HPDE6-E6E7 (cell line): ENCODE measurements around the gene CRIM1.

Experiments used
- DNase-seq: peaks from one replicate; pipeline ENCODE4 v3.0.0; 2011; ENCODE audit warnings: missing footprints; ENCODE audit errors: extremely low spot score

Gene CRIM1

DNA sequence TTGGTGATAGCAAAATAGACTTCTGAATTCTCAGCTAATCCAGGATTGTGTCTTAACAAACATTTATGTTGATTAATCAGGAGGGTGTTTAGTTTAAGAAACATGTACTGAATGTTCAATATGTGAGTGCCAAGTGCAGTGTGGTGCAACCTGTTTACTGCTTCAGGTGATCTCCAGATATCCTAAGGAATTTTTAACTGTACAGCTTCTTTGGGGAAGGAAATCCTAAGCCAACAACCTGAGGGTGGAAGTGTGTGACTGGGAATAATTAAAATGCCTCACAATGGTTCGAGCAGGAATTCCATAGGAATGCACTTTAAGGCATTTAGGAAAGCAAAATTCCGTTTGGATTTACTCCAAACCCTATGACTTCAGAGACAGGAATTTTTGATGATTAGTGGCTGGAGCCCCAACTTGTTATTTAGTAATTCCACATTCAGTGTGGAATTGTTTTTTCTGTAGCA, 16.4 kb downstream of the CRIM1 start:
- DNase-seq, result no peak

DNA sequence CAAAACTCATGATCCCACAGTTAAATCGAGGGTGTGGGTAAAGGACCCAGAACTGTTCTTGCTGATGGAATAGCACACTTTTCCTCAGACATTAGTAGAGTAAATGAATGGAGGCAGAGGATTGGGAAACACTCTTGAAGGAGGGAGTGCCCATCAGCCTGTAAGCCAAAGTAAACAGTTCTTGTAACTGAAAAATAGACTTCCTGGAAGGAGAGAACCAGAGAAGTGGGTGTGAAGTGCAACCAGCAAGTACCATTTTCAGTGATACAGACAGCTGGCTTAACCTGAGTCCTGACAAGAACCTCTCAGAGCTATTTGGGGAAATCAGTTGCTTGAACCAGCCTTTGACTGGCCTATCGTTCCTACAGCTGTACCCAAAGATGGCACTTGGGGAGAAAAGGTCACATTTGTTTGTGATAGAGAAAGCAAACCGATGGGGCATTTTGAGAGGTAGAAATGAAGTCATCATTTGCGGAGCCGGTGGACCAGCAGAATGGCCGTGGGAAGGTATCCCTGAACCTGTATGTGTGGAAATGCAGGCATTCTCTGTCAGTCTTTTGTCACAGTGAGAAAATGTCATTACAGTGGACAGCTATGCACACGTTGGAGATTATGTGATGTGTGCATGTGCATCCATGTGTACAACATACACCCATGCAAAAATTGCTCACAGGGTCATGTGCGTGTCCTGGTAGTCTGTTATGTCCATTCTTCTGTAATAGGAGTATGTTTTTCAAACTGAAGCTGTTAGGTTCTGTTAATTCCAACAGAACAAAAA, 17.8 kb downstream of the CRIM1 start:
- no peak for DNase-seq

DNA sequence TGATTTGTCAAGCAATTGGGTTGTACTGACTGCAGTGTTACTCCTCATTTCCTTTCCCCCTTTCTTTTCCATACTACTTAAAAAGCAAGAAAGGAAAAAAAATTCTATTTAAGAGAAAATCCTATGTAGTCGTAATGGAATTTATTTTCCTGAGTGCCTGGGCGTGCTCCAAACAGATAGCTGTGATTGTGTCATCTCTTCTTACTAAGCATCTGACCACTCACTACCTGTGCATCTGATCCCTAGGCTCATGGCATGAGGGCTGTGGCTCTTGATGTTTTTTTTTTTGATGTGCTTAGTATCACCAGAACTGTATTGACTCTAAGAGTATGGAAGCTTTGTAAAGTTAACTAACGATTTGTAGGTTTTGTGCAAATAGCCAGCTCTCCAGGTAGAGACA, 19.0 kb downstream of the CRIM1 start:
- DNase-seq, result no peak

DNA sequence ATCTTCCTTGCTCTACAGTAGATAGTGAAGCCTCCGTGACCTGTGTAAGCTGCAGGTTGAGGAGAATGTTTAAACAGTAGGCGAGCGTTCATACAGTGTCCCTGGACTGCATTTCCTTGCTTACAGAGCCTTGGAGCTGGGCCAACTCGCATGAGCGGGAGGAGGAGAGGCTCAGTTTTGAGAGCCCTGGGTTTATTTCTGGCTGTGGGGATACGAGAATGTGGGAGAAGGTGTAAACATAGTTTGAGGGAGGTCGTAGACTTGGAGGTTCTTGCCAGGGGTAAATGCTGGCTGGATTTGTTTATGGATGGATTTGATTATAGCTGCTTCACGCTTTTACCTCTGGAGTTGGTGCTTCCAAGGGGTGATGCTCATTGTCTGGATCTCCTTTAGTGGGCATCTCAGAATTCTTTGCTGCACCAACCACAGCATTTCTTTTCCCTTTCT, 20.8 kb downstream of the CRIM1 start:
- no peak for DNase-seq

DNA sequence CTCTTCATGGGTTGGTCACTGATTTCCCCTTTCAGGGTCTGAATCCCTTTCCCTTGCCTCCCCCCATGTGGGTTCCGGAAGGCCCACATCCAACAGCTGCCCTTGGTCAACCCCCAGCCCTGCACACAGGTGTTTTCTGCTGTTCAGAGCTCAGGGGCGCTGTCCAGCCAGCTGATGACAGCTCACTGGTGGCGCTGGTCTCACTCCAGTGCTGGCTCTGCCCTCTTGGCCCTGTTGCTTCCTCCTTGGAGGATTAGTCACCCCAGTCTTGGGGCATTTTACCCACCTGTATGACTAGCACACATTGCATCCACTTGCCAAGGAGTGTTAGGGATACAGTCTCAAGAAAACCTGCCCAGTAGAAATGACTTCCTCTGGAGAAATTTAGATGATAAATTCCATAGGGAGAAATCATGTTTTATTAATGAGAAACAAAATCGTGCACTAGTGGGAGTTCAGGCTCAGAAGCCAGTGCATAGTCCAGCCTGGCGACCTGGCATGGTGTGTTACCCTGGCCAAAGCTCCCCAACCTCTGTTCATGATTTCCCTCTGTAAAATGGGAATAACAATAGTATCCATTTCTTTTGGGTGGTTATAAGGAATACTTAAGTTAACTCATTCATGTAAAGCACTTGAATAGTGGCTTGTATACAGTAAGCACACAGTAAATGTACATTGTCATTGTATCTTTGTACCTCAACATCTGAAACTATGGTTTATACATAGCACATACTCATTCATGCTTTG, 21.6 kb downstream of the CRIM1 start:
- peak; percentile 89 for DNase-seq

DNA sequence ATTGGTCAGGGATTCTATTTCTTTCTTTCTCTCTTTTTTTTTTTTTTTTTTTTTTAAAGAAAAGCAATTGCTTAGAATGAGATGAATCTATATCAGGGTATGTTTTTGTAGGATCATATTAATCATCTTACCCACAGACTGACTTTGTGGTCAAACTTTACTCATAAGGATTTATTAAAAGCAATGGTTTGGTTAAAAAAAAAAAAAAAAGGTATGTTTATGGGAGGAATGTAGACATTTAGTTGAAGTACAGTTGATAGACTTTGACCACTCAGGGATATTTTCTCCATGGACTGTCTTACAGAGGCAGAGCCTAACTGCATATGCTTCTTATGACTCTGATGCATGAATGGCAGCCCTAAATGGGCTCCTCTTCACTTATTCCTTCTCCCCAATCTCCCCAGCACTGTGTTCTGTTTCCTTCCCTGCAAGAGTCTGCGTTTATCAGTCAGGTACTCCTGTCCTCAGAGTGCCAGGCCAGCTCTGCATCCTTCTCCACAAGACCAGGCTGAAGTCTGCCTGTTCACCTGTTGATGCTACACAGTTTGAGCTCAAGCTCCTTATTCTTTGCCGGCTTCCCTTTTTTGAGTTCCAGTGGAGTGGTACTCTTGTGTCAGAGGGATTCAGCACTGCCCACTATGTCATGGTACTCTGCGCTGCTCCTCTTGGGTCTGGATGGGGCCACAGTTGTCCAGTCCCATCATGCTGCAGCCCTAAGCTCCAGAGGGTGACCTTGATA, 24.3 kb downstream of the CRIM1 start:
- no peak for DNase-seq

DNA sequence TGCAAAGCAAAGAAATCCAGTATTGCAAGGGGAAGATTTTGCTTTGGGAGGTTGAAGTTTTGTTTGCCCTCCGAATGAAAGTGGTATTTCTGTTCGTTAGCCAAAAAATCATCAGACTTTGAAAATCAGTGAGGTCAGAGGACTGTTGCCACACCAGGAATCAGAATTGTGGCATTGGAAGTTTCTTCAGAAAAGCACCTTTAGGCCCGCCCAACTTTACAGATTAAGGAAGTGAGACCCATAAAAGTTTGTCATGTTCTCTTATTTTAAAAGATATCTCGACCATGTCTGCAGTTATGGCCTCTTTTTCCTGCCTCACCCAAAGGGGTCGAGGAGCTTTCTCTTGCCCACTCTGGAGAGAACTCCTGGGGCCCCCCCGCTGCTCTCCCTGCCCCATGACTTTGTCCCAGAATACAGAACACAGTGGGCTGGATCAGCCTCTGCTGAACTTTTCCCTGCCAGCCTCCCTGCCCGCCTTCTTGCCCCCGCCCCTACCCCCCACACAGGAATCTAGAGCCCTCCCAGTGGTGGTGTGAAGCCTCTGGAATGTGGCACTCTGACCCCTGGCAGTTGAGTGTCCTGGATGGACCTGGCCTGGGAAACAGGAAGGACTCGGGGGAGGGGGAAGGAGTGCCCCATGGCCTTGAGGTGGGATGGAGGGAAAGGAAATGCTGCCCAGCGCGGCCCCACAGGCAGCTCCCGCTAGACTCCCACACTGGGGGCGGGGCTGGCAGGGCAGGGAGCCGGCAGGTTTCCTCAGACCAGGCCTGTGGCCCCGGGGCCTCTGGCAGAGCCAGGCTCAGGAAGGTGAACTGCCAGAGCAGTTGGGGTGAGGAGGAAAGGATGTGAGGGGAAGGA, 25.3 kb downstream of the CRIM1 start:
- no peak for DNase-seq

DNA sequence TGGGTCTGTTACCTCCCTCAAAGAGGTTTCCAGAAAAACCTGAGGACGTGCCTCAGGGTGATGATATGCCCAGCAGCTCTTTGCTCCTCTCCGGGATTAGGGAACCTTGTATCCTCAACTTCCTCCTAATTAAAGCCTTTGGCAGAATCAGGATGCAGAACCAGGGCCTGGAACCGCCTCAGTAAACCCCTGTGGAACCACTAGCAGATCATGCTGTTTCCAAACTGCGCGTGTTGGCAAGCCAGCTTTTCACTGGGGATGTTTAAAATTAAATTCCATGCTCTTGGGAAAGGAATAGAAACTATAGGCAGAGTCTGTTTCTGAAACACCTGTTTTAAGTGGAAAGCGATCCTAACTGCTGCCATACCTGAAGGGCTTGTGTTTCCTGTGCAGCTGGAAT, 26.4 kb downstream of the CRIM1 start:
- no peak for DNase-seq

DNA sequence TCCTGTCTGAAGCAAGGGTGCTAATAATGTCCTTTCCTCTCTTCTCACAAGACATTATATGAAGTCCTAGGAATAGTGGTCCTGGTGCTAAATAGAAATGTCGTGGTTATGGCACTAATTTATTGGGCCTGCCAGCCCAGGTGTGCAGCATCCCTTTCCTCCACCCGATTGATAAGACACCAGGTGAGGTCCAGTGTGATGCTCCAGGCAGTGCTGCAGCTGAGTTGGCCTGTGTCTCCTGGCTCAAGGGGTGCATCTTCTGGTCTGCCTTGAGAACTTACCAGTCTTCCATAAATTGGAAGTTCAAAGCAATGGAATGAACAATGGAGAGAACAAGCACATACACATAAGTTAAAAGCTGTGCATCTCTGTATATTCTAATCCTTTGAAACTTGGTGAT, 26.9 kb downstream of the CRIM1 start:
- DNase-seq, result no peak

DNA sequence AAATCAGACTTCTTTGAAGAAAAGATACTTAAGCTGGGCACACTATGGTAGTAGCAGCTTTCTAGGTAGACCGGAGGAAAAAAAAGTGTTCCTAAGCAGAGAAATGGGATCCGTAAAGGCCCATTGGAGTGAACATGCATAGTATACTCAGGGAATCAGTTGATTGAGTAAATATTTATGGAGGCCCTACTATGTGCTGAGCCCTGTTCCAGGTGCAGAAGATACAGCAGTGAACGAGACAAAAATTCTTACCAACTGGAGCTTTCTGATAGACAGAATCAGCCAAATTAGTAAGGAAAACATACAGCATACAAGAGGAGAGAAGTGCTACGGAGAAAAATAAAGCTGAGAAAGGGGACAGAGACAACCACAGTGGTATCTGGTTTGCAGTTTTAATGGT, 28.1 kb downstream of the CRIM1 start:
- DNase-seq, result no peak

DNA sequence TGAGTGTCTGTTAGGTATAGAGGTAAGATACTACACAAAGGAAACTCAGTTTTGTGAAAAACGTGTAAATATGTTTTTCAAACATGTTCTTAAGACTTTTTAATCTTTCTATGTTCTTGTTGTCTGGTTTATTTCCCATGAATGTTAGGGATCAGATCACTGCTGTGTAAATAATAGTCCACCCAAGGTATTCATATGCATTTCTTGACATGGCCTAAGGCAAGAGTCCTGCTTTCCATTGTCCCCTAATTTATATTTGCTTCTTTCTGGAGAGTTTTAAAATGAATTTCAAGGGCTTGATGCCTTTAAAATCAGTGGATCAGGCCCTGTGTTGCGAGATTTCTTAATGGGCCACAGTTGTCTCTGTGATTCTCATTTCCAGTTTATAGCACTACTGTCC, 28.9 kb downstream of the CRIM1 start:
- DNase-seq, result no peak

DNA sequence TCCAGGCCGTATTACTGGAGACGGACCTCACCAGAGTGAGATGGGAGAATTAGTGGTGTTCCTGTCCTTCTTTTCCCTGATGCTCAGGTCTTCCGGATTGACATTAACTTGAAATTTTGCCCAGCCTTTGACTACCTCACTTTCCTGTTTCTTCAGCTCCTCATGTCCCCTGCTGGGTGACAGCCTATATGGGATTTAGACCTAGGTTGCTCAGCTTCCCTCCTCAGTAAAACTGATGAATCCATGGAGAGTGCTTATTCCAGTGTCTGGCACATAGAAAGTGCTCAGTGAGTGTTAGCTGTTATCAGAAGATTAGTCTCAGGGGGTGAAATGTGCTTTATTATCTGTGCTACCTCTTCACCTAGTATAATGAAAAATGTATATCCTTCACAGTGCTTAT, 30.0 kb downstream of the CRIM1 start:
- DNase-seq, result no peak

DNA sequence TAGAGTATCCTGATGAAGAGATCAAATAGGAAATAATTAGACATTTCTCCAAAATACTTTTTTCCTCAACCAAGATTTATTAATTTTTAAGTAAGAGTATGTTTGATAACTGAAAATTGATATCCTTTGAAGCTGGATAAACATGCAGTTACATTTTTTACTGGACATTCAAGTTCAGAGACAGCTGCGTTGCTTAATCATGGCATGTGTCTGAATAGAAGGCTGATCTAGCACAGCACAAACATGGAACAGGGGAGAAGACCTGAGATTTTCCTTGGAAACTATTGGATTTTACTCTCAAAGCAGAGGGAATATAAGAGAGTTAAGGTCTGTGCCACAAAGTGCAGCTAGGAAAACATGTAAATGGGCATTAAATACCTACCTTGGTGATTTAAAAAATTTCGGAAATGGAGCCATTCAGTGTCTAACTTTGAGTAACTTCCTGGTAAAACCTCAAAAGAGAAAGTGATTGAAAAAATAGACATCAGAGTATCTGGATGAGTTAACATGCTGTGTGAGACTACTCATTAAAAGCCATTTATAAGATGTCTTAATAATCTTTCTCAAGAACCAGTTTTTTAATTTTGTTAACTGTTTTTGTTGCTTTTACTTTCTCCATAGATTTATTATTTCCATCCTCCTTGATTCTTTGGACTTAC, 31.8 kb downstream of the CRIM1 start:
- no peak for DNase-seq

DNA sequence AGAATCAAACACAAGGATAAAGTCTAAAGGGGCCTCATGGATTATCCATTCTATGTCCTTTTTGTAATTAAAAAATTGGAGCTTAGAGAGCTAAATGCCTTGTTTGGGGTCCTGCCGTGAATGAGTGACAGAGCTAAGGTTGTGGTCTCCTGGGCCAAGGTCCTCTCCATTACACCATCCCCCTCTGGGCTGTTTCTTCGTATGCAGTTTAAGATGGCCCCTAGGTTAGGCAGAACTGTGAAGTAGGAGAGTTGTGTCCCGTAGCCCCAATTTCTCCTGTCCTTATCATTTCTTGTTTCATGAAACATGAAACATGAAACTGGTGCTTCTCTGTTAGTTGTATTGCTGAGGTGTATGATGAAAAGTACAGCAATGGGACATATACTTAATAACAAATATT, 32.9 kb downstream of the CRIM1 start:
- no peak for DNase-seq

DNA sequence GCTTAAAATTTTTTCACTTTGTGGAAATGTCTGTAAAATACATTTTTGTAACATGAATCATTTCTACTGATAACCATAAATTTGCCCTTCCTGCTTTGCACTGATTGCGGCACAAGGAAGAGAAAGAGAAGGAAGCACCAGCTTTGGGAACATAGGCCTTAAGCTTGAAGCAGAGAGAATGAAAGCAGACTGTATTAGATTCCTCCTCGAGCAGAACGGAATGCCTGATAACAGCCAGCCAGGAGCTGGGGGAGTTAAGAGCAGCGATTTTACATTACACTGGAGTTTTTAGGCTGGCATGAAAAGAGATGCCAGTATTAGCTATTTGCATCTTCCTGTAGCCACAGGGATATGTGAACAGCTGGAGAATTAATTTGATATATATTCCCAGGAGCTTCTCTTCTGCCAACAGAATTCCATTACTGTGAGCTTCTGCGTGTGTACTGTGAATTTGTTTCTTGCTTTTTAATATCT, 33.5 kb downstream of the CRIM1 start:
- no peak for DNase-seq

DNA sequence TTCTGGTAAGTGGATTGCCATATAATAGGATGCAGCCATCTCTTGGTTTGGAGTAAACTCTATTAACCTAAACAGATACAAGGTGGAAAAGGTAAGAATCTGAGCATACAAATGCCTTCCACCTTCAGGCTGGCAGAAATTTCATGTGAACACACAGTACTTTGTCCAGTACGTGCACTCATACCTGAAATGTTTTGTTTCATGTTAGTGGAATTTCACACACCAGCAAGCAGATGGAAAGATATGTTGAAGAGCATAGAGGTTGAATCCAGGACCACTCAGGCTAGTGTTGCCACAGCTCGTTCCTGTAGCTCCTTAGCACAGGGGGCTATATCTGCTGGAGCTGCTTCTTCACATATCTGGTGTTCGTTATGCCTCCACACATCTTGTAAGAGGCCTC, 34.0 kb downstream of the CRIM1 start:
- DNase-seq, result no peak

DNA sequence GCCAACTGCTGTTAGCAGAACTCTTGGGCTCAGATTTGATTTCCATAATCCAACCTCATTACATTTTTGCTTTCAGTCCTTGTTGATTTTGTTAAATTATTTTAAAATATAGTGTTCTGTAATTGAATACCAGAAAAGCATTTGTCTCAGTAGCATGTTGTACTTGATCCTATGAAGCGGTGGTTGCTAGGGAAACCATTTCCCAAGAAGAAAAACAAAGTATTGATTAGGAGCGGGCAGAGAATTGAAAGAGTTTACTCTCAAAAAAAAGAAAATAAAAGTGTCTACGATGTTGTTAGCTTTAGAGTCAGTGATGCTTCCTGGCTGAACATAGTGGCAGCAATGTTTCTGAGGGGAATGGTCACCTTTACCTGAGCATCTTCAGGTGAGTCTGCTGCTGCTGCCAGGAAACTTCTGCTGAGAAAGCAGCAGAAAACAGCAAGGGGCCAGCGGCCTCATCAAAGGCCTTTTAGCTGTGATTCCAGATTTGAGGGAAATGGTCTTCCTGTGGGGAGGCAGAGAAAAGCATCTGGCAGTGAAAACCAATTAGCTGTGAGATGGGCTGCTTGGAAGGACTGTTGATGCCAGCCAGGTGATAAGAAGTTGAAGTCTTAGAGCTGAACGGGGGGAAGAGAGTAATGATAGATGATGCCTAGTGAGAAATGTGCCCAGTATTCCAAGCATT, 37.1 kb downstream of the CRIM1 start:
- DNase-seq, result no peak

DNA sequence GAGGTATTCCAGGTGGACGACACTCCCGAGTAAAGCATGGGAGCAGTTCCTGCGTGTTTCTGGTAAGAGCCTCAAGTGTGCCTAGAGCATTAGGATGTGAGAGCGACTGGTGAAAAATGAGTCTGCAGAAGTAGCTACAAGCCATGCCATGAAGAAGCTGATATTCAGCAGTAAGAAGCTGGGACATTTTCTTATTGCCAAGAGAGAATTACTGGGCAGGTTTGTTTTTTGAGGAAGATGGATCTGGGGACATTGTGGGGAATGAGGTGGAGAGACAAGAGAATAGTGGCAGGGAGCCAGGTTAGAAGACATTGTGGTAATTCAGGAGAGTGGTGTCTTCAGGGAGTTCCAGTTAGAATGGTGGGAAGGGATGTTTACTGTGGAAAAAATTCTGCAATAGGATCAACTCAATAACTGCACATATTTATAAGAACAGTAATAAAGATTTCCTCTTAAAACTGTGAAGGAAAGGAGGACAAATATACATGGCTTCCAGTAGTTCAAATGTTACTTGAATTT, 38.2 kb downstream of the CRIM1 start:
- DNase-seq, result no peak

DNA sequence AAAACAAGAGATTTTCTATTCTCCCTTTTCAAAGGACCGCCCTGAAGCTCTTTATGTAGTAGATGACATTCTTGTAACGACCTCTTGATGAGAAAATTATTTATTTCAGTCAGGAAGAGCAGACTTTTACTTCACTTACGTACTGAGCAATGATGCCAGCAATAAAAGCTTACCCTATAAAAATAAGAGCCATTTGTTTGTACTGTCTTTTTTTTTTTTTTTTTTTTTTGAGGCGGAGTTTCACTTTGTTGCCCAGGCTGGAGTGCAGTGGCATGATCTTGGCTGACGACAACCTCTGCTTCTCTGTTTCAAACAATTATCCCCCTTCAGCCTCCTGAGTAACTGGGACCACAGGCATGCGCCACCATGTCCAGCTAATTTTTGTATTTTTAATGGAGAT, 39.2 kb downstream of the CRIM1 start:
- DNase-seq, result no peak

DNA sequence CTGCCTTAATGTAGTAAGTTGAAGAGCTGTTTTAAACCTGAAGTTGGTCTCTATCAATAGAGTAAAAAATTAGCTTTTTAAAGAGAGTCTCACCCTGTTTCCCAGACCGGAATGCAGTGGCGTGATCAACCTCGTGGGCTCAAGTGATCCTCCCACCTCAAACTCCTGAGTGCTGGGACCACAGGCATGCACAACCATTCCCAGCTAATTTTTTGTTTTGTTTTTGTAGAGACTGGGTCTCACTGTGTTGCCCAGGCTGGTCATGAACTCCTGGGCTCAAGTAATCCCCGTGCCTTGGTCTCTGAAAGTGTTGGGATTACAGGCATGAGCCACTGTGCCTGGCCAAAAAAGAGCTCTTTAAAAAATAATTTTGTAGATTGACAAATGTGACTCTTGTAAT, 40.3 kb downstream of the CRIM1 start:
- no peak for DNase-seq
